Muscle of leg (tissue), 11 donors: Measurements from ENCODE around the gene CYP4F22. TPM values are rescaled to one million over a fixed set of nuclear protein-coding genes. Genes with fewer than 3 reads are reported as not detected.
"Not testable (repeated sequence)": the region's sequence is repeated elsewhere in the genome, so short reads cannot be mapped to it uniquely, and the experiment has no call there.

ENCODE experiments used
- DNase-seq: peaks from one replicate; pipeline ENCODE4 v3.0.0; 2013
- H3K27ac ChIP-seq: one replicate; pipeline ENCODE4 v1.5.1; 2013; ENCODE audit warnings: mild to moderate bottlenecking, low read length, control low read depth
- H3K27me3 ChIP-seq: one replicate; pipeline ENCODE4 v1.6.1; 2013; ENCODE audit warnings: low read length; ENCODE audit not compliant: control insufficient read depth, insufficient read depth
- H3K36me3 ChIP-seq: one replicate; pipeline ENCODE4 v1.6.1; 2013; ENCODE audit warnings: low read length; ENCODE audit not compliant: control insufficient read depth, insufficient read depth
- H3K4me1 ChIP-seq: one replicate; pipeline ENCODE4 v1.6.1; 2013; ENCODE audit warnings: low read length; ENCODE audit not compliant: control insufficient read depth, insufficient read depth
- H3K4me3 ChIP-seq: one replicate; pipeline ENCODE4 v1.5.1; 2013; ENCODE audit warnings: low read length, control low read depth
- H3K9me3 ChIP-seq: replicated peaks from 2 replicates; pipeline ENCODE4 v1.6.1; 2013; ENCODE audit warnings: low read depth, low read length; ENCODE audit not compliant: control insufficient read depth
- WGBS: methylation state at CpG from one replicate; pipeline ENCODE4 v1.1.5; 2013; ENCODE audit warnings: missing lambda C conversion rate; ENCODE audit not compliant: insufficient coverage; 5-methylcytosine and 5-hydroxymethylcytosine counted together
- polyA plus RNA-seq, 8 donors: library from polyadenylated mRNA; unstranded; fragments of 120-200 nt; gene quantifications; one replicate each; pipeline versions ENCODE4 v1.2.1 to v1.2.3, GENCODE V29; 2013; ENCODE audit warnings: inconsistent platforms in 1 of 8, low replicate concordance in 1 of 8; ENCODE audit not compliant: insufficient read length in 8 of 8, insufficient read depth in 1 of 8
- total RNA-seq: library from RNA; stranded (reverse); fragments of 120-200 nt; gene quantifications from one replicate; pipeline ENCODE4 v1.2.4, GENCODE V29; 2013

CYP4F22 gene
- total and polyA plus RNA-seq, 9 donors = 0.11 to 0.44 TPM; not detected in 7

- peaks cover 2% of the 10 kb centered on the region for H3K27me3 ChIP-seq
- no peaks in the 10 kb centered on the region for H3K4me1 ChIP-seq
- no peaks in the 10 kb centered on the region for H3K9me3 ChIP-seq
- WGBS = 75% methylated on average over 1 of the region's 1 CpG
- no peak overlapping the region for H3K27ac ChIP-seq
- no peak for DNase-seq
- H3K4me3 ChIP-seq = no peak overlapping the region
- H3K36me3 ChIP-seq = no peaks in the 10 kb centered on the region
Observed at GRCh38 chr19:15517778-15518177, 9.5 kb downstream of the CYP4F22 start.

GRCh38 chr19:15519433-15519976, 11.2 kb downstream of the CYP4F22 start:
- Histone ChIP-seq H3K27ac (no peak overlapping the region), H3K27me3 (peaks cover 2% of the 10 kb centered on the region), H3K4me1 (no peaks in the 10 kb centered on the region), H3K36me3 (no peaks in the 10 kb centered on the region), H3K9me3 (no peaks in the 10 kb centered on the region), H3K4me3 (no peak overlapping the region)
- DNase-seq = no peak
- WGBS = 79% methylated on average over 5 of the region's 6 CpGs

- no peaks in the 10 kb centered on the region for H3K4me1 ChIP-seq
- H3K27me3 ChIP-seq = peaks cover 4% of the 10 kb centered on the region
- WGBS = 80% methylated on average over 2 of the region's 5 CpGs
- no peak overlapping the region for H3K27ac ChIP-seq
- no peaks in the 10 kb centered on the region for H3K9me3 ChIP-seq
- no peak for DNase-seq
- no peaks in the 10 kb centered on the region for H3K36me3 ChIP-seq
- no peak overlapping the region for H3K4me3 ChIP-seq
Observed at GRCh38 chr19:15524781-15525180, 16.5 kb downstream of the CYP4F22 start.

GRCh38 chr19:15525291-15525690, 17.0 kb downstream of the CYP4F22 start:
- Histone ChIP-seq H3K9me3 (peaks cover 2% of the 10 kb centered on the region), H3K27me3 (peaks cover 4% of the 10 kb centered on the region), H3K27ac (no peak overlapping the region), H3K4me1 (no peaks in the 10 kb centered on the region), H3K4me3 (no peak overlapping the region), H3K36me3 (no peaks in the 10 kb centered on the region)
- WGBS = 78% methylated on average over 15 of the region's 15 CpGs
- DNase-seq = no peak

DNA sequence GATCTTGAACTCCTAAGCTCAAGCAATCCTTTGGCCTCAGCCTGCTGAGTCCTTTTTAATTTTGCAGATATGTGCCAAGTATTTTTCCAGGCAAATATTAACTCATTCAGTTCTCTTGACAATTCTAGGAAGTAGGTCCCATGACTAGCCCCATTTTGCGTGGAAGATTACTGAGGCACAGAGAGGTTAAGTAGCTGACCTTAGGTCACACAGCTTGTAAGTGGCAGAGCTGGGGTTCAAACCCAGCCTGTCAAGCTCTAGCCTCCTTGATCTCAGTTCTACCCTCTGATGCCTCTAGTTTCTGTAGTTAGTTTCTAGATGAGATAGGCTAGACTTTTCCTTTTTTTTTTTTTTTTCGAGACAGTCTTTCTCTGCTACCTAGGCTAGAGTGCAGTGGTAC, 18.1 kb downstream of the CYP4F22 start:
- no peaks in the 10 kb centered on the region for H3K4me1 ChIP-seq
- DNase-seq = no peak
- H3K27me3 ChIP-seq = peaks cover 4% of the 10 kb centered on the region
- no peaks in the 10 kb centered on the region for H3K36me3 ChIP-seq
- no peak overlapping the region for H3K4me3 ChIP-seq
- no CpG with 5 or more reads among the region's 2 CpGs for WGBS
- H3K27ac ChIP-seq = no peak overlapping the region
- H3K9me3 ChIP-seq = peaks cover 2% of the 10 kb centered on the region

DNA sequence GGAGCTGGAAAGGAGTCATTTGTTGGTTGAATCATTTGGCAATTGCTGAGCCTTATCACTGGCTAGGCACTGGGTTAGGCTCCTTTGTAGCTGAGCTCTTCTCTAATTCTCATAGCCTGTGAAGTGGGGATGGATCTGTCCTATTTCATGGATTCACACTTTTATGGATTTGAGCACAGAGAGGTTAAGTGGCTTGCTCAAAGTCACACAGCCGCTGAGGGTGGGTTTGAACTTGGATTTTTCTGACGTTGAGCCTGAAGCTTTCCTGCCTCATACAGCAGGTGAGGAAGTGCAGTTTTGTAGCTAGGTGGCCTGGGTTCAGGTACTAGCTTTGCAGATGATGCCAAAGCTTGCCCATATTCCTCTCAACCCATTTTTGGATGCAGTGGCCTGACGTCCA, 19.4 kb downstream of the CYP4F22 start:
- H3K27me3 ChIP-seq = peaks cover 4% of the 10 kb centered on the region
- H3K4me3 ChIP-seq = no peak overlapping the region
- no peaks in the 10 kb centered on the region for H3K4me1 ChIP-seq
- no peak overlapping the region for H3K27ac ChIP-seq
- no peak for DNase-seq
- H3K36me3 ChIP-seq = no peaks in the 10 kb centered on the region
- H3K9me3 ChIP-seq = peaks cover 2% of the 10 kb centered on the region
- 8% methylated on average over 1 of the region's 3 CpGs for WGBS

- Histone ChIP-seq H3K4me1 (no peaks in the 10 kb centered on the region), H3K36me3 (no peaks in the 10 kb centered on the region), H3K9me3 (peaks cover 2% of the 10 kb centered on the region), H3K27me3 (peaks cover 4% of the 10 kb centered on the region), H3K4me3 (no peak overlapping the region), H3K27ac (no peak overlapping the region)
- WGBS = 70% methylated on average over 8 of the region's 8 CpGs
- DNase-seq = no peak
Observed at GRCh38 chr19:15529774-15530372, 21.5 kb downstream of the CYP4F22 start.

- no peak overlapping the region for H3K4me3 ChIP-seq
- no CpG with 5 or more reads among the region's 2 CpGs for WGBS
- H3K27ac ChIP-seq = no peak overlapping the region
- peaks cover under 1% of the 10 kb centered on the region for H3K27me3 ChIP-seq
- DNase-seq = no peak
- no peaks in the 10 kb centered on the region for H3K4me1 ChIP-seq
- no peaks in the 10 kb centered on the region for H3K36me3 ChIP-seq
- H3K9me3 ChIP-seq = peaks cover 2% of the 10 kb centered on the region
Observed at GRCh38 chr19:15532779-15533521, 24.6 kb downstream of the CYP4F22 start.

GRCh38 chr19:15533522-15533830, 25.2 kb downstream of the CYP4F22 start:
- H3K27ac ChIP-seq, DNase-seq, H3K4me3 ChIP-seq, H3K9me3 ChIP-seq, H3K4me1 ChIP-seq, H3K36me3 ChIP-seq, H3K27me3 ChIP-seq: not testable (repeated sequence)
- no CpG with 5 or more reads among the region's 4 CpGs for WGBS

GRCh38 chr19:15534957-15535864, 26.9 kb downstream of the CYP4F22 start:
- no peak for DNase-seq
- H3K4me3 ChIP-seq = no peak overlapping the region
- no peaks in the 10 kb centered on the region for H3K36me3 ChIP-seq
- no peaks in the 10 kb centered on the region for H3K27me3 ChIP-seq
- H3K27ac ChIP-seq = no peak overlapping the region
- 71% methylated on average over 1 of the region's 6 CpGs for WGBS
- H3K4me1 ChIP-seq = no peaks in the 10 kb centered on the region
- no peaks in the 10 kb centered on the region for H3K9me3 ChIP-seq
